ENCODE data around the gene CLEC4F.

The CLEC4F gene

GRCh38 chr2:70779911-70780545 is 40.4 kb downstream of the CLEC4F start:
- DNase-seq: no peak

DNA sequence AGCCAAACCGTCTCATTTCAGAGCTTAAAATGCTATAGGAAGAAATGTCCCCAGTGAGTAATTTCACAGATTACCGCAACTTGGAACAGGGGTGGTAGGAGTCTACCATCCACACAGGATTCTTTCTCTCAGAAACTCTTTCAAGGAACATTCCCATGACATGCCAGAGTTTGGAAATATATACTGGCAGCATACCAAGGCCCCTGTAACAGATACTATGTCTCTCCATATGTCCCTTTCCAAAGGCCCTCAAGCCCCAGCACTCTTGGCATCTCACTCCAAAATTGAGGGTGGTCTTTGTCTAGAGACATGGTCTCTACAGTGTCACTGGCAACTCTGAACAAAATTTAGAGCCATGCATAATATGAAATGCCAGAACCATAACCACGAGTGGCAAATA is 40.9 kb downstream of the CLEC4F start:
- DNase-seq: no peak

- DNase-seq: no peak
Observed at GRCh38 chr2:70778676-70779075, 41.7 kb downstream of the CLEC4F start.

- no peak for DNase-seq
Observed at GRCh38 chr2:70777450-70777849, 42.9 kb downstream of the CLEC4F start.

- no peak for DNase-seq
Observed at GRCh38 chr2:70776266-70776665, 44.1 kb downstream of the CLEC4F start.

- no peak for DNase-seq
Observed at GRCh38 chr2:70775141-70775540, 45.3 kb downstream of the CLEC4F start.

DNA sequence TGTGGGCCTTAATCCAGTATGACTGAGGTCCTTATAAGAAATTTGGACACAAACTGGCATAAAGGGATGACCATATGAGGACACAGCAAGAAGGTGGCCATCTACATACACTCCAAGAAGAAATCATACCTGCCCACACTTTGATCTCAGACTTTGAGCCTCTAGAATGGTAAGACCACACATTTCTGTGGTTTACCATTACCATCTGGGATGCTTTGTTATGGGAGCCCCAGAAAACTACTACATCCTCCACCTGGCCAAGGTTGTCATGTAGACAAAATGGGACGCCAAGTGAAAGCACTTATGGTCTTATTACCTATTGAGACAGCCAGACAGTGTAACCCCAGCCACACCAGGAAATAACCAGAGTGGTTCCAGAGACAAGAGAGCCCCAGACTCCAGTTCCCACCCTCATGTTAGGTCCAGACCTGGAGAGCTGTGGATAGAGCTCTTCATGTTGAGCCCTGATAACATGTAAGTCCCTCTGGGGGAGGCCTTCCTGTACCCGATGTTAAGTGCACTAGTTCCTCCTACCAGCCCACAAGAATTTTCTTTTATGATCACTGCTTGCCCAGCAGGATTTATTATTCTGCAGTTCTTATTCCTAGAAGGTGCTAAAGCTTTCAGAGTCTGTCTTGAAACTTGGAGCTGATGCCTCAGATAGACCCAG is 47.8 kb downstream of the CLEC4F start:
- no peak for DNase-seq

DNA sequence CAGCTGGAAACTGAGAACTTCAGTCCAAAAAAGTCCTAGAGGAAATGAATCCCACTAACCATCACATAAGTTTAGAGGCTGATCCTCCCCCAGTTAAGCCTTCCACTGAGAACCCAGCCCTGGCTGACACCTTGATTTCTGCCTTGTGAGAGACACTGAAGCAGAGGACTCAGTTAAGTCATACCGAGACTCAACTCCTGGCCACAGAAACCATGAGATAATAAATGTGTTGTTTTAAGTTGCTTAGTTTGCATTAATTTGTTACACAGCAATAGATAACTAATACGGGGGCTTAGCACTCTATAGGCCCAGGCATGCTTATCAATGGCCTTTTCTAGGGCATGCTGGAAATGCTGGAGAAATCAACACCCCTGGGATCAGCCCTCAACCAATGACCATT is 49.0 kb downstream of the CLEC4F start:
- no peak for DNase-seq

- no peak for DNase-seq
Observed at GRCh38 chr2:70769450-70769849, 50.9 kb downstream of the CLEC4F start.

DNA sequence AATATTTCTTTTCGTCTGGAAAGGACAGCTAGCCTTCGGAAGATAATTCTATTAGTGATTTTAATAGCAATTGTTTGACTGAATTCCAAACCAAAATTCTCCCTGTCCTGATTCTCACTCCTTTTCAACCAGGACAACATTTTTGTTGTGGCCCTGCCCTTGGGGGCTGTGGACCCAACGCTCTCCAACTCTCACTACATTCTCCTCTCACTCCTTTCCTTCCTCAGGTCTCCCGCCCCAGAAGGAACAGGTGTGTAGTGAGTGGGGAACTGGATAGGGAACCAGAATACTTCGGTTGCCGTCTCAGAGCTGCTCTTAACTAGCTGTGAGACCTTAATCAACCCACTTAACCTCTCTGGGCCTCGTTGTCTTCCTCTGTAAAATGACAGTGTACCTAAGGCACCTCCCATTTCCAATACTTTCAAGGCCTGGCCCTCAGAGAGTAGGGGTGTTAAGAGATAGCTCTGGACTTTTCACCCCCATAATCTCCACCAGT is 51.8 kb downstream of the CLEC4F start:
- DNase-seq: no peak

DNA sequence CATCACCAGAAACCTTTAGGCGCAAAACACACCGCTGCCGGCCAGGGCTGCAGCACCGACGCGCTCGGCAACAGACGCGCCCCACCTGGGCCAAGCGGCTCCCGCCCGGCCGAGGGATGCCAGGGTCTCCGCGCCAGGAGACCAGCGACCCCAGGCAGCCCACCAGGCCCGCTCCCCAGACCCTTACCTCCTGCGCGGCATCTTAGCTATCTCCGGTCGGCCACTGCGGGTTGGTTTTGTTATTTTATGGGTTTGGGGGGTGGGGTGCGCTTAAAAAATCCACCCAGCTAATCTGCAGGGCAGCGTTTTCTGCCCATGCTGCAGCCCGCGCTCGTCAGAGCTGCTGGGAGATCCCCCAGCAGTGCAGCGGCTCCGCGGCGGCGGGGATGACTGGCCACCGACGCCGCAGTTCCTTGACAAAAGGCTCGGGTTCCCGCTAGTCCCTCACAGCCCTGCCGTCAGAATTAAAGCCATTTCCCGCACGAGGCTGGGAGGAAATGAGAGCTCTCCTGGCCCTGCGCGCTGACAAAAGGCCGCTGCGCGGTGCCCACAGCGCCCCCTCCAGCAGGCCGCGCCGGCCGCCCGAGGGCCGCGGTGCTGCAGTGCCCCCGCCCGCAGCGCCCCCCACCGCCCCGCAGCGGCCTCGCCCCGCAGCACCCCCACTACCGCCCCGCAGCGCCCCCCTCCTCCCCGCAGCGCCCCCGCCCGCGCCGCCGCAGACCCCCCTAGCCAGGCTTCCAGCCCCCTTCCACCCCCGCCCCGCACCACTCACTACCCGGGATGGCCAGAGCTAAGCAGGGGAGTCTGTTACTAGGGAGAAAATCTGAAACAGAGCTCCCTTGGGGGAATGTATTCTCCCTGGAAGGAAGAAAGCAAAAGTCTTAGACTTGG is 52.5 kb downstream of the CLEC4F start, which contains the start of gene ADD2:
Gene ADD2, minus strand, starts transcription at position 502 of the 891 bp plus-strand sequence. CDS start 61,792 bp downstream, outside the sequence.
- DNase-seq: peak; percentile 26

DNA sequence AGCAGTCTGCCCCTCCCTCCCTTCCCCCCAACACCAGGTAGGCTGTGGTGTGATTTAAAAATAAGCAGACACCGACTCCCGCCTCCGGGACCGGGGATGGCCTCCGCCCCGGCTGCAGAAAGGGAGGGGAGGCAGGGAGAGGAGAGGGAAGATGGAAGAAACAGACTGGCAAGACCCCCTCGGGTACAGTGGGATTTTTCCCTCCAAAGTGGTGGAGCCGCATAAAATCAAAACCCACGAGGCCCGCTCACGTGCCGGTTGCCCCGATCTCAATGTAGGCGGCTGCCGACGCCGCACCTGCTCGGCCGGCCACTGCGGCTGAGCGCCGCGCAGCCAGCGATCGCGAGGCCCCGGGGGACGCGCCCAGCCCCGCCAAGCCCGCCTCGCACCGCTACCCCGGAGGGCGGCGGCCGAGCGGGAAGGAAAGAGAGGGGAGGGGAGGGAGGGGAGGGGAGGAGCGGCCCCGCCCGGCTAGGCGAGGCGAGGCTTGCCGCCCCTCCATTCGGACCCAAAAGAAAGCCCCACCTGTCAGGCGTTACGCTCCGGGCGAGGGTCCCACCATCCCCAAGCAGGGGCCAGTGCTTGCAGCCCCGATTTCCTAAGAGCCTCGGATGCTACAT is 53.2 kb downstream of the CLEC4F start:
- no peak for DNase-seq

GRCh38 chr2:70766357-70767078 is 53.9 kb downstream of the CLEC4F start:
- DNase-seq: no peak

GRCh38 chr2:70765507-70765906 is 54.9 kb downstream of the CLEC4F start:
- no peak for DNase-seq

DNA sequence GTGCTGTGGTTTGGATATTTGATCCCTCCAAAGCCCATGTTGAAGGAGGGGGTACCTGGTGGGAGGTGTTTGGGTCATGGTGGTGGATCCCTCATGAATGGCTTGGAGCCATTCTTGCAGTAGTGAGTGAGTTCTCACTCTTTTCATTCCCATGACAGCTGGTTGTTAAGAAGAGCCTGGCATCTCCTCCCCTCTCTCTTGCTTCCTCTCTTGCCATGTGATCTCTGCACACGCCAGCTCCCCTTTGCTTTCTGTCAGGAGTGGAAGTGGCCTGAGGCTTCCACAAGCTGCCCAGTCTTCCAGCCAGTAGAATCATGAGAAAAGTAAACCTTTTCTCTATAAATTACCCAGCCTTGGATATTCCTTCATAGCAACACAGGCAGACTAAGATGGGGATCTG is 61.0 kb downstream of the CLEC4F start:
- DNase-seq: no peak
